Measurements from ENCODE around the gene KMT2C.
A peak's percentile ranks its signal among the peaks of the same experiment; 100 is the strongest.

KMT2C gene

GRCh38 chr7:152419473-152420429, 16.1 kb downstream of the KMT2C start:
- H3K4me3 ChIP-seq (ENCODE audit: insufficient read depth in 1 of 2, low read depth in 1 of 2, low read length in 2 of 2): no peak overlapping the region
- no peak for DNase-seq
- no peaks in the 10 kb centered on the region for H3K4me1 ChIP-seq (ENCODE audit: control insufficient read depth, insufficient read depth, low read depth, low read length)
- H3K27me3 ChIP-seq (ENCODE audit: control insufficient read depth in 1 of 2, insufficient read depth in 1 of 2, low read length in 2 of 2): no peaks in the 10 kb centered on the region
- H2AK5ac ChIP-seq (ENCODE audit: low read length, severe bottlenecking): no peak overlapping the region
- no peak overlapping the region for H3K27ac ChIP-seq (ENCODE audit: low read length, poor library complexity, severe bottlenecking)
- no peak overlapping the region for H2BK15ac ChIP-seq (ENCODE audit: low read depth, poor library complexity, severe bottlenecking)
- H4K91ac ChIP-seq (ENCODE audit: low read length): no peak overlapping the region
- no peak overlapping the region for H3K4ac ChIP-seq (ENCODE audit: low read depth in 1 of 2, low read length in 2 of 2)
- no peak overlapping the region for H2BK12ac ChIP-seq (ENCODE audit: low read length in 2 of 2)
- H3K79me1 ChIP-seq (replicated peaks; ENCODE audit: low read length, poor library complexity, severe bottlenecking): peaks cover 2% of the 10 kb centered on the region
- H3K4me2 ChIP-seq (ENCODE audit: low read length, poor library complexity, severe bottlenecking): no peak overlapping the region
- peaks cover 15% of the 10 kb centered on the region for H3K9me3 ChIP-seq (ENCODE audit: control insufficient read depth, low read length)
- peaks cover 0 to 2% of the 10 kb centered on the region in 2 experiments for H3K36me3 ChIP-seq (ENCODE audit: control insufficient read depth in 1 of 2, insufficient read depth in 2 of 2, low read depth in 1 of 2, low read length in 2 of 2)
- no peak overlapping the region for H4K8ac ChIP-seq (ENCODE audit: low read length)
- no peak overlapping the region for H2BK120ac ChIP-seq (ENCODE audit: low read depth, low read length)
- no peak overlapping the region for H3K18ac ChIP-seq (ENCODE audit: low read depth in 1 of 2, low read length in 2 of 2)
- no peak overlapping the region for H3K9ac ChIP-seq (ENCODE audit: low read length)
- no peak overlapping the region for H2BK5ac ChIP-seq (ENCODE audit: low read depth, low read length, poor library complexity, severe bottlenecking)
- 99% methylated on average over 4 of the region's 5 CpGs for WGBS
- no peak overlapping the region for H3K23ac ChIP-seq (ENCODE audit: low read length in 2 of 2)
- no peak overlapping the region for H2AFZ ChIP-seq (ENCODE audit: low read depth, low read length)
- no peak overlapping the region for H3K14ac ChIP-seq (ENCODE audit: low read length in 2 of 2)

GRCh38 chr7:152414779-152415178, 21.0 kb downstream of the KMT2C start:
- no peak overlapping the region for H3K18ac ChIP-seq (ENCODE audit: low read depth in 1 of 2, low read length in 2 of 2)
- H3K36me3 ChIP-seq (ENCODE audit: control insufficient read depth in 1 of 2, insufficient read depth in 2 of 2, low read depth in 1 of 2, low read length in 2 of 2): peaks cover 0 to 2% of the 10 kb centered on the region in 2 experiments
- no peaks in the 10 kb centered on the region for H3K9me3 ChIP-seq (ENCODE audit: control insufficient read depth, low read length)
- peaks cover 2% of the 10 kb centered on the region for H3K79me1 ChIP-seq (replicated peaks; ENCODE audit: low read length, poor library complexity, severe bottlenecking)
- no peak for DNase-seq
- no peak overlapping the region for H3K27ac ChIP-seq (ENCODE audit: low read length, poor library complexity, severe bottlenecking)
- H3K23ac ChIP-seq (ENCODE audit: low read length in 2 of 2): no peak overlapping the region
- no peak overlapping the region for H2BK5ac ChIP-seq (ENCODE audit: low read depth, low read length, poor library complexity, severe bottlenecking)
- no peak overlapping the region for H3K4me3 ChIP-seq (ENCODE audit: insufficient read depth in 1 of 2, low read depth in 1 of 2, low read length in 2 of 2)
- H3K4me2 ChIP-seq (ENCODE audit: low read length, poor library complexity, severe bottlenecking): no peak overlapping the region
- no peak overlapping the region for H2BK12ac ChIP-seq (ENCODE audit: low read length in 2 of 2)
- no peak overlapping the region for H4K91ac ChIP-seq (ENCODE audit: low read length)
- WGBS: 100% methylated on average over 1 of the region's 2 CpGs
- no peak overlapping the region for H4K8ac ChIP-seq (ENCODE audit: low read length)
- no peak overlapping the region for H2AFZ ChIP-seq (ENCODE audit: low read depth, low read length)
- H3K27me3 ChIP-seq (ENCODE audit: control insufficient read depth in 1 of 2, insufficient read depth in 1 of 2, low read length in 2 of 2): no peaks in the 10 kb centered on the region
- H2AK5ac ChIP-seq (ENCODE audit: low read length, severe bottlenecking): no peak overlapping the region
- H3K4me1 ChIP-seq (ENCODE audit: control insufficient read depth, insufficient read depth, low read depth, low read length): peaks cover 7% of the 10 kb centered on the region
- H2BK120ac ChIP-seq (ENCODE audit: low read depth, low read length): no peak overlapping the region
- no peak overlapping the region for H2BK15ac ChIP-seq (ENCODE audit: low read depth, poor library complexity, severe bottlenecking)
- H3K14ac ChIP-seq (ENCODE audit: low read length in 2 of 2): no peak overlapping the region
- H3K9ac ChIP-seq (ENCODE audit: low read length): no peak overlapping the region
- no peak overlapping the region for H3K4ac ChIP-seq (ENCODE audit: low read depth in 1 of 2, low read length in 2 of 2)

GRCh38 chr7:152411389-152411788, 24.4 kb downstream of the KMT2C start:
- no peak overlapping the region for H3K18ac ChIP-seq (ENCODE audit: low read depth in 1 of 2, low read length in 2 of 2)
- no peak overlapping the region for H2BK15ac ChIP-seq (ENCODE audit: low read depth, poor library complexity, severe bottlenecking)
- no peak overlapping the region for H2BK120ac ChIP-seq (ENCODE audit: low read depth, low read length)
- H3K79me1 ChIP-seq (replicated peaks; ENCODE audit: low read length, poor library complexity, severe bottlenecking): peaks cover 2% of the 10 kb centered on the region
- H3K4ac ChIP-seq (ENCODE audit: low read depth in 1 of 2, low read length in 2 of 2): no peak overlapping the region
- H3K27ac ChIP-seq (ENCODE audit: low read length, poor library complexity, severe bottlenecking): no peak overlapping the region
- H3K27me3 ChIP-seq (ENCODE audit: control insufficient read depth in 1 of 2, insufficient read depth in 1 of 2, low read length in 2 of 2): no peaks in the 10 kb centered on the region
- H3K4me1 ChIP-seq (ENCODE audit: control insufficient read depth, insufficient read depth, low read depth, low read length): peaks cover 7% of the 10 kb centered on the region
- H2BK5ac ChIP-seq (ENCODE audit: low read depth, low read length, poor library complexity, severe bottlenecking): no peak overlapping the region
- no peak overlapping the region for H3K4me2 ChIP-seq (ENCODE audit: low read length, poor library complexity, severe bottlenecking)
- H3K36me3 ChIP-seq (ENCODE audit: control insufficient read depth in 1 of 2, insufficient read depth in 2 of 2, low read depth in 1 of 2, low read length in 2 of 2): peaks cover 0 to 2% of the 10 kb centered on the region in 2 experiments
- H3K4me3 ChIP-seq (ENCODE audit: insufficient read depth in 1 of 2, low read depth in 1 of 2, low read length in 2 of 2): peak overlapping the region in 1 of 2 experiments; percentile 13
- H3K23ac ChIP-seq (ENCODE audit: low read length in 2 of 2): no peak overlapping the region
- H3K9ac ChIP-seq (ENCODE audit: low read length): peak overlapping the region; percentile 3
- DNase-seq: no peak
- H2AK5ac ChIP-seq (ENCODE audit: low read length, severe bottlenecking): no peak overlapping the region
- H3K14ac ChIP-seq (ENCODE audit: low read length in 2 of 2): no peak overlapping the region
- peaks cover 3% of the 10 kb centered on the region for H3K9me3 ChIP-seq (ENCODE audit: control insufficient read depth, low read length)
- H4K91ac ChIP-seq (ENCODE audit: low read length): no peak overlapping the region
- no peak overlapping the region for H4K8ac ChIP-seq (ENCODE audit: low read length)
- 18% methylated on average over 3 of the region's 5 CpGs for WGBS
- H2AFZ ChIP-seq (ENCODE audit: low read depth, low read length): no peak overlapping the region
- H2BK12ac ChIP-seq (ENCODE audit: low read length in 2 of 2): no peak overlapping the region

- H3K36me3 ChIP-seq (ENCODE audit: control insufficient read depth in 1 of 2, insufficient read depth in 2 of 2, low read depth in 1 of 2, low read length in 2 of 2): no peaks in the 10 kb centered on the region
- H2BK5ac ChIP-seq (ENCODE audit: low read depth, low read length, poor library complexity, severe bottlenecking): no peak overlapping the region
- no peaks in the 10 kb centered on the region for H3K27me3 ChIP-seq (ENCODE audit: control insufficient read depth in 1 of 2, insufficient read depth in 1 of 2, low read length in 2 of 2)
- no peak overlapping the region for H3K23ac ChIP-seq (ENCODE audit: low read length in 2 of 2)
- 30% methylated on average over 3 of the region's 3 CpGs for WGBS
- H2AK5ac ChIP-seq (ENCODE audit: low read length, severe bottlenecking): no peak overlapping the region
- no peak overlapping the region for H3K4me3 ChIP-seq (ENCODE audit: insufficient read depth in 1 of 2, low read depth in 1 of 2, low read length in 2 of 2)
- no peak for DNase-seq
- no peak overlapping the region for H2BK12ac ChIP-seq (ENCODE audit: low read length in 2 of 2)
- H2AFZ ChIP-seq (ENCODE audit: low read depth, low read length): no peak overlapping the region
- H4K91ac ChIP-seq (ENCODE audit: low read length): no peak overlapping the region
- H3K27ac ChIP-seq (ENCODE audit: low read length, poor library complexity, severe bottlenecking): no peak overlapping the region
- no peak overlapping the region for H3K4me2 ChIP-seq (ENCODE audit: low read length, poor library complexity, severe bottlenecking)
- no peak overlapping the region for H2BK15ac ChIP-seq (ENCODE audit: low read depth, poor library complexity, severe bottlenecking)
- H3K14ac ChIP-seq (ENCODE audit: low read length in 2 of 2): no peak overlapping the region
- H3K9ac ChIP-seq (ENCODE audit: low read length): no peak overlapping the region
- peaks cover 25% of the 10 kb centered on the region for H3K9me3 ChIP-seq (ENCODE audit: control insufficient read depth, low read length)
- H3K4me1 ChIP-seq (ENCODE audit: control insufficient read depth, insufficient read depth, low read depth, low read length): peaks cover 2% of the 10 kb centered on the region
- no peak overlapping the region for H3K18ac ChIP-seq (ENCODE audit: low read depth in 1 of 2, low read length in 2 of 2)
- no peak overlapping the region for H4K8ac ChIP-seq (ENCODE audit: low read length)
- H3K4ac ChIP-seq (ENCODE audit: low read depth in 1 of 2, low read length in 2 of 2): no peak overlapping the region
- no peak overlapping the region for H2BK120ac ChIP-seq (ENCODE audit: low read depth, low read length)
- H3K79me1 ChIP-seq (replicated peaks; ENCODE audit: low read length, poor library complexity, severe bottlenecking): no peaks in the 10 kb centered on the region
Observed at GRCh38 chr7:152406491-152406890, 29.3 kb downstream of the KMT2C start.

Measured in mesenchymal stem cell (in vitro differentiated cells and primary cell).